GM12873 (cell line): Measurements from ENCODE around the gene TROAP.

Source experiments
- TF ChIP-seq, protein P1 (sequence below): IDR thresholded peaks from 2 replicates; pipeline ENCODE4 v1.5.1; 2012; ENCODE audit warnings: low read depth, mild to moderate bottlenecking, moderate library complexity, low read length, control low read depth; ENCODE audit not compliant: insufficient read depth; ENCODE audit errors: missing control alignments

Gene TROAP

DNA sequence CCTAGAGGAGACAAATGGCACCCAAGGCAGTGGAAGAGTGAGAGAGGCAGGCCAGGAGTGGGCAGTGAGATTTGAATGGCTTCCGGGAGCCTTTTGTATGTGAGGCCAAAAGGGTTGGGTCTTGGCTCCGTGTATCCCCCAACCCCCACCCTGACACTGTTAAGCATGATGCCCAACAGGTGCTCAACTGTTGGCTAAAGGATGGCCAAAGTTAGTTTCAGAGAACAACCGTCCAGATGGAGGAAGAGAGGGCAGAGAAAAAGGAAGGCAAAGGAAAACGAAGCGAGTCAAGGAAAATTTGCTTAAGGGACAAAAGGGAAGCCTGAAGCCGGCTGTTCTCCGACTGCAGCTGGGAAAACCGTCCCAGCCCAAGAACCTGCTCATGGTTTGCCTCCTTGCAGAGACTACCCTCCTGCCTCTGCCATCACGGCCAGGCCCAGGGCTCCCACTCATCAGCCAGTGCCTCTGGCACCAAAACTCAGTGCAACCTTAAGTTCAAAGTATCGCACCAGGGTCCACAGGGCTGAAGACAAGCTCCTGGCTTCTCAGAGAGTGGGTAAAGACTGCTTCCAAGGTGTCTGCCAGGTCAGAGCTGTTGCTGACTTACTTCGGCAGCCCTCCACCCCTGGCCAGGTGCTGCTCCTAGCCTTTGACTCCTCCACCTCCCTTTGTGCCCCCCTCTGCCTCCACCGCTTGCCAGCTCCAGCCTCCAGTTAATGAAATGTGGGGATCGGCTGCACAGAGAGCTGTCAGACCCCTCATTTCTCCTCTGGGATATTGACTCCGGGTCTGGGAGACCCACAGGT is 18.1 kb downstream of the TROAP start:
- TF ChIP-seq, protein P1, sequence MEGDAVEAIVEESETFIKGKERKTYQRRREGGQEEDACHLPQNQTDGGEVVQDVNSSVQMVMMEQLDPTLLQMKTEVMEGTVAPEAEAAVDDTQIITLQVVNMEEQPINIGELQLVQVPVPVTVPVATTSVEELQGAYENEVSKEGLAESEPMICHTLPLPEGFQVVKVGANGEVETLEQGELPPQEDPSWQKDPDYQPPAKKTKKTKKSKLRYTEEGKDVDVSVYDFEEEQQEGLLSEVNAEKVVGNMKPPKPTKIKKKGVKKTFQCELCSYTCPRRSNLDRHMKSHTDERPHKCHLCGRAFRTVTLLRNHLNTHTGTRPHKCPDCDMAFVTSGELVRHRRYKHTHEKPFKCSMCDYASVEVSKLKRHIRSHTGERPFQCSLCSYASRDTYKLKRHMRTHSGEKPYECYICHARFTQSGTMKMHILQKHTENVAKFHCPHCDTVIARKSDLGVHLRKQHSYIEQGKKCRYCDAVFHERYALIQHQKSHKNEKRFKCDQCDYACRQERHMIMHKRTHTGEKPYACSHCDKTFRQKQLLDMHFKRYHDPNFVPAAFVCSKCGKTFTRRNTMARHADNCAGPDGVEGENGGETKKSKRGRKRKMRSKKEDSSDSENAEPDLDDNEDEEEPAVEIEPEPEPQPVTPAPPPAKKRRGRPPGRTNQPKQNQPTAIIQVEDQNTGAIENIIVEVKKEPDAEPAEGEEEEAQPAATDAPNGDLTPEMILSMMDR: no peak

DNA sequence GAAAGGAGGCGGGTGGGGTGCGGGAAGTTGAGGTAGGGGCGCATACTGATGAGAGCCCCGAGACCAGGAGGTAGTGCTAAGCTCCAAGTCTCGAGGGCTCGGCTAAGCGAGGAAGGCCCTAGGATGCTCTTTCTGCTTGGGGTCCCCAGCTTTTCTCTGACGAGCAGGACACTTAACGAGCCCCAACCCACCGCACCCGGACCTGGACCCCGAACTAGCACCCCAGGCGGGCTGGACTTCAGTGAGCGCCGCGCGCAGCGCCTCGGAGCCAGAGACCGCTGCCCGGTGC is 18.7 kb downstream of the TROAP start:
- TF ChIP-seq, protein P1: no peak

DNA sequence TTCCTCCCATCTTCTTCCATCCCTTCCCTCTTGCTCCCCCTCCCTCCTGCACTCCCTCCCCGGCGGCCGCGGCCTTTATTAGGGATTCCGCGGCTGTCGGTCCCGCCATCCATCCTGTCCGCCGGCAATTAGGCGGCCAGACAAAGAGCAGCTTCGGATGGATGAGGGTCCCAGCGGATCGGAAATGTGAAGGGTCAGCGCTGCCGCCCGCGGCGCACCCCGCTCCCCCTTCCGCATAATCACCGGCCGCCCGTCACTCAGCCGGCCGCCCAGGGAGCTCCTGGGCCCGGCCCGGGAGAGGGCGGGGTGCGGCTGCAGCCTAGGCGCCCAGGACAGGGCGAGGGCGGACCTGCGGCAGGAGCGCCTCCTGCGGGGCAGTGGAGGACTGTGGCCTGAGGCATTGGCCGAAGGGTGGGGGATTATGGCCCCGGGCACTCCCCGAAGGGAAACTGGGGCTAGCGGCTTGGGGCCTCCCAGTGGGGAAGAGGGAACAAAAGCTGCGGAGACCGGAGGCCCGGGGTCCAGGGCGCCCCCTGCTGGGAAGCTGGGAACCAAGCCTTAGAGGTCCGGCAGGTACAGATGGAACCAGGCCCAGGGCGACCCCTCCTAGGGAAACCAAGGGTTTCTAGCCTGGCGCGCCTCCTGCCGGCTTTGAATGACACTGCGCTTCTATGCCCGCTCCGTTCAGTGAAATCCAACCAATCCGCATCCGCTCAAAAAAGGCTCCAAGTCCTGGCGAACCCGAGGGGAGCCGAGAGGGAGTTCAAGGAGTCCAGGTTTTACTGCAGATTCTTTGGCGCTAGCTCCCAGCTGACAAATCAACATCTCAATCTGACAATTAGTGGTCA is 19.2 kb downstream of the TROAP start:
- TF ChIP-seq, protein P1: peak; percentile 88

DNA sequence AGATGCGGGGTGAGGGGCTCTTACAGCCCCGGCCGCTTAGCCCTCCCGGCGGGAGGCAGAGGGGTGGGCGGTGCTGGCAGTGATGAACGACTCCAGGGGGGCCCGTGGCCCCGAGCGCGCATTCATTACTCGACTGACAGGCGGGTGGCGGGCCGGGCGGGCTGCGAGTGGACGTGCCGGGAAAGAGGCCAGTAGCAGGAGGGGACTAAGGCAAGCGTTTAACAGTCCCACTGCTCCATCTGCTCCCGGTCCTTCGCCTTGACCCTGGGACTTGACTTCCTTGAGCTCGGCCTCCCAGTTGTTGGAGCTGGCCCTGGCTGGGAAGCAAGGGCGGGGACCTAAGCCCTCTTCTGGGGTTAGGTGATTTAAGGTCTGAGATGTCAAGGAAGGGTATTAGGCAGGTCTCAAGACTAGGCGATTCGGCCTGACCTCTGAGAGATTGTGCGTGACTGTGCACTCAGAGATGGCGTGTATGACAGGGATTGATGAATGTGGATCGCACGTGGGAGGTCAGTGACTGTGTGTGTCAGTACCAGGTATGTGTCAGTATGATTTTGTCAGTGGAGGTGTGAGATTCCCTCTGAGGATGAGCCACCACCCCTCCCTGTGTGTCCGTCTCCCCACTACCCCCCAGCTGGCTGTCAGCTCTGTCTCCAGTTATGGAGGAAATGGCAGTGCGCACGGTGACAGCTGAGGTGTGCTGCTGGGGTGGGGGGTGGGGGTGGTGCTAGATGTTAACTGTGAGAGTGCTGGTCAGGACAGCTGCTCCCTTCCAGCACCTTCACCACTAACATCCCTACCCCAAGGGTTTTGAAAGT is 20.1 kb downstream of the TROAP start:
- TF ChIP-seq, protein P1: no peak

DNA sequence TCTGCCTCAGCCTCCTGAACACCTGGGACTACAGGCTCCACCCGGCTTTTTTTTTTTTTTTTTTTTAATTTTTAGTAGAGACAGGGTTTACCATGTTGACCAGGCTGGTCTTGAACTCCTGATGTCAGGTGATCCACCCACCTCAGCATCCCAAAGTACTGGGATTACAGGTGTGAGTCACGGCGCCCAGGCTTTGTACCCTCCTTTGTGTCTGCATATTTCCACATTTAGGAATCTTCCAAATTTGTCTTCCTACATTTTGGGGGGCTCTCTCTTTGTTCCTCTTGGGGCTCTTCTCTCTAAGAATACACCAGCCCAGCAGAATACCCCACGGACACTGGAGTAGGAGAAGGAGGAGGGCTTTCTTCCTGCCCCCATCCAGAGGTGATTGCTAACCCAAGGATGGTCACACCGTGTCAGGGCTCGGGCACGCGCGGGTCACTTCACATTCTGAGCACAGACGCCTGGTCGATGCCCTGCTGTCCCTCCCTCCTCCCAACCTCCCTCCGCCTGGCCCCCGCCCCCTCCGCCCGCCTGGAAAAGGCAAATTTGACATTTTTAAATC is 21.5 kb downstream of the TROAP start:
- TF ChIP-seq, protein P1: no peak

- TF ChIP-seq, protein P1: no peak
Observed at GRCh38 chr12:49345051-49345824, 22.2 kb downstream of the TROAP start.
